A375 (cell line): ENCODE measurements around the gene AHCY. TPM values are rescaled to one million over a fixed set of nuclear protein-coding genes. Genes with fewer than 3 reads are reported as not detected.

Experiments used
- small RNA-seq: library from RNA; depleted of rRNA; stranded (forward); fragments of <200 nt; gene quantifications from one replicate; pipeline ENCODE3, GENCODE V24; 2014
- total RNA-seq: library from RNA; depleted of rRNA; stranded (reverse); fragments of >200 nt; shearing (Covaris generic); gene quantifications from 2 replicates; pipeline ENCODE4 v1.2.3, GENCODE V29; 2014; rRNA removed

AHCY gene
- total RNA-seq: 155 and 165 TPM in 2 replicates

DNA sequence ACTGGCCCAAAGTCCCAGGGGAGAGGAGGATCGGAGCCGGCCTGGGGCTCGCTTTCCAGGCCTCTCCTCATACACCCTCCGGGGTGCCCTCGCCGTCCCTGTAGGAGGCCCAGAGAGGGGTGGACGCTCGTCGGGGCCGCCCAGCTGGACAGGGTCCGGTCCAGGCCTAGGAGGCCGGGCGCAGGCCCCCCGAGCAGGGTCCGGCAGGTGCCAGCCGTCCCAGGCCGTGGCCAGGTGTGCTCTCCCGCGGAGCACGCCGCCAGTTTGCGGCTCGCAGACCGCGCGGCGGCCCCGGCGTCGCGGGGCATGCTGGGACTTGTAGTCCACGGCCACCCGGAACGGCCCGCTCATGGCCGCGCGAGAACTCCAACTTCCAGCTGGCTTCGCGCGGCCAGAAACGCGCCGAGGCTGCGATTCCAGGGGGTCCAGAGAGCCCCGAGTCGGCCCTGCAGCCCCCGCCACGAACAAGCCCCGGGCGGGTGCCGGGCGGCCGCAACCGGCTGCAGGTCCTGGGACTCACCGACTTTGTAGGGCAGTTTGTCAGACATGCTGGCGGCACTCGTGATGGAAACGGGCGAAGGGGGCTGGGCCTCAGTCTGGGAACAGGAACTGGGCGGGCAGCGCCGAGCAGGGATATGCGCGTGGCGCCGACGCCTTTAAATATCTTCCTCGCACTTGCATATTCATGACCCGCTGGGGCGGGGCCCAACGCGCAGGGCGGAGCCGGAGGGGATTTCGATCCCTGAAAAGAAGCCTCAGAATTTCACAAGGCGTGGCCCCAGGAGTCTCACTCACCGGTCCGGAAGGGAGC is at the start of gene AHCY:
TSS of gene AHCY (minus strand) at position 633 of the 811 bp plus-strand sequence. CDS start at position 548, 85 bp downstream.

GRCh38 chr20:34240693-34241615 is 62.2 kb downstream of the AHCY start, which contains the start of gene ASIP:
TSS of gene ASIP (plus strand) at chr20:34241423. CDS start at chr20:34260375, 18,952 bp downstream.

Small RNA genes lying within 50 kb of the gene (small RNA-seq; reads per million reads assigned to genes)
- not detected for gene AL356299.1

Other genes starting within 250 kb of the AHCY start
- 170 and 189 TPM in 2 replicates for gene EIF2S2, start 191.1 kb downstream of the AHCY start, total RNA-seq
- not detected in 2 replicates for gene ASIP, start 61.9 kb downstream of the AHCY start, total RNA-seq
- 49.1 and 53.9 TPM in 2 replicates for gene ITCH, start 59.9 kb upstream of the AHCY start, total RNA-seq
- 192 and 275 TPM in 2 replicates for gene DYNLRB1, start 213.1 kb upstream of the AHCY start, total RNA-seq